Measurements from ENCODE around the gene C11orf21. TPM values are rescaled to one million over a fixed set of nuclear protein-coding genes. Genes with fewer than 3 reads are reported as not detected.

Gene C11orf21
- total RNA-seq, 2 donors from 2014 or later = 0.26 to 0.33 TPM

DNA sequence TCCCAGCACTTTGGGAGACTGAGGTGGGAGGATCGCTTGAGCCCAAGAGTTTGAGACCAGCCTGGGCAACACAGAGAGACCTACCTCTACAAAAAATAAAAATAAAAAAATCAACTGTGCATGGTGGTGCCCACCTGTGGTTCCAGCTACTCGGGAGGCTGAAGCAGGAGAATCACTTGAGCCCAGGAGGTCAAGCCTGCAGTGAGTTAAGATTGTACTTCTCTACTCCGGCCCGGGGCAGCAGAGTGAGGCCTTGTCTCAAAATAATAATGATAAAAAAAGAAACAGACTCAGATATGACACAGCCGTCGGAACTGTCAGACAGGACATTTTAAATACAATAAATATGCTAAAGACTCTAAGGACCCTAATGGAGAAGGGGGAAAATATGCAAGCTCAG, 49.7 kb downstream of the C11orf21 start:
- DNase-seq (no peak), ATAC-seq (no peak)
- Histone ChIP-seq H3K4me3 (no peak overlapping the region), H3K27me3 (no peaks in the 10 kb centered on the region), H3K9me3 (no peaks in the 10 kb centered on the region), H3K36me3 (replicated peaks in 1 of 2; ENCODE audit: insufficient read depth in 1 of 2, low read depth in 2 of 2) (no peaks in the 10 kb centered on the region), H3K27ac (no peak overlapping the region), H3K4me1 (no peaks in the 10 kb centered on the region)
- intact Hi-C loops (cut with DNase I) = no loop called here
- TF ChIP-seq, protein P1, sequence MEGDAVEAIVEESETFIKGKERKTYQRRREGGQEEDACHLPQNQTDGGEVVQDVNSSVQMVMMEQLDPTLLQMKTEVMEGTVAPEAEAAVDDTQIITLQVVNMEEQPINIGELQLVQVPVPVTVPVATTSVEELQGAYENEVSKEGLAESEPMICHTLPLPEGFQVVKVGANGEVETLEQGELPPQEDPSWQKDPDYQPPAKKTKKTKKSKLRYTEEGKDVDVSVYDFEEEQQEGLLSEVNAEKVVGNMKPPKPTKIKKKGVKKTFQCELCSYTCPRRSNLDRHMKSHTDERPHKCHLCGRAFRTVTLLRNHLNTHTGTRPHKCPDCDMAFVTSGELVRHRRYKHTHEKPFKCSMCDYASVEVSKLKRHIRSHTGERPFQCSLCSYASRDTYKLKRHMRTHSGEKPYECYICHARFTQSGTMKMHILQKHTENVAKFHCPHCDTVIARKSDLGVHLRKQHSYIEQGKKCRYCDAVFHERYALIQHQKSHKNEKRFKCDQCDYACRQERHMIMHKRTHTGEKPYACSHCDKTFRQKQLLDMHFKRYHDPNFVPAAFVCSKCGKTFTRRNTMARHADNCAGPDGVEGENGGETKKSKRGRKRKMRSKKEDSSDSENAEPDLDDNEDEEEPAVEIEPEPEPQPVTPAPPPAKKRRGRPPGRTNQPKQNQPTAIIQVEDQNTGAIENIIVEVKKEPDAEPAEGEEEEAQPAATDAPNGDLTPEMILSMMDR (IDR thresholded peaks at IDR 0.05) = no peak
- TF ChIP-seq POLR2A (IDR thresholded peaks at IDR 0.05) = no peak
- WGBS, 2 donors = 89 to 94% methylated on average over 6 of the region's 6 CpGs

DNA sequence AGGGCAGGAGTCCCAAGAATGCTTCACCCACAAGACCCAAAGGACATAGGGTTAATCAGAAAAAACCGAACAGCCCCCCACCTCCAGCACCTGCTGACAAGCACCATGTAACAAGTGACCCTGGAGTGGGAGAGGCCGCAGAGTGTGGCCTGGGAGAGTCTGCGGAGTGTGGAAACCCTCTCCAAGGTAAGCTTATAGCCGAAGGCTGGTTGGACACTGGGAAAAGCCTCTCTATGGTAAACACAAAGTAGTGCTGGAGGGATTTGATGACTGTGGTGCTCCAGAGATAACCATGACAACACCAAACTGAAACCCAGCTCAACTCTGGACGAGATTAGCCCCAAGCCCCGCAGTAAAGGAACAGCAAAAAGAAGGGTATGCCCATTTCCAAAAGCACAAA, 50.6 kb downstream of the C11orf21 start:
- ATAC-seq = no peak
- no peaks in the 10 kb centered on the region for H3K9me3 ChIP-seq
- H3K4me3 ChIP-seq = no peak overlapping the region
- H3K4me1 ChIP-seq = no peaks in the 10 kb centered on the region
- no peak for TF ChIP-seq POLR2A (IDR thresholded peaks at IDR 0.05)
- TF ChIP-seq, protein P1 (IDR thresholded peaks at IDR 0.05) = no peak
- H3K27ac ChIP-seq = no peak overlapping the region
- DNase-seq = no peak
- H3K27me3 ChIP-seq = no peaks in the 10 kb centered on the region
- 95 to 97% methylated on average over 6 of the region's 6 CpGs for WGBS, 2 donors
- H3K36me3 ChIP-seq (replicated peaks in 1 of 2; ENCODE audit: insufficient read depth in 1 of 2, low read depth in 2 of 2) = no peaks in the 10 kb centered on the region
- intact Hi-C loops (cut with DNase I) = no loop called here

DNA sequence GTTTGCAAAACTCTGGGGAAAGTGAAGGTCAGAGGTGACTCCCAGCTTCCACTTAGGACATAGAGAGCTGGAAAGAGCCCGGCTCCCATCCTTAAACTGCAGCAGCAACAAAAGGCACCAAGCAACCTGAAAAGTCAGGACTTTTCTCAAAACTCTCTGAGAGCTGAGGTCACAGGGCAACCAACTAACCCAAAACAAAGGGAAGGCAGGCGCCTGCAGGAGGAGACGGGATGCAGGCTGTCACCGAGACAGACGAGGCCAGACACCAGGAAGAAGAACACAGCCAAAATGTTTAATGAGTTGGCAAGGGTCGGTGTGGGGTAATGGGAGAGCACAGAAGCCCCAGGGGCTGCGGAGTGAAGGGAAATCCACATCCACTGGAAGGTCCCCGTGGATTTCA, 51.2 kb downstream of the C11orf21 start:
- no peak for DNase-seq
- no peaks in the 10 kb centered on the region for H3K4me1 ChIP-seq
- no peak overlapping the region for H3K4me3 ChIP-seq
- no peaks in the 10 kb centered on the region for H3K9me3 ChIP-seq
- intact Hi-C loops (cut with DNase I) = no loop called here
- no peaks in the 10 kb centered on the region for H3K36me3 ChIP-seq (replicated peaks in 1 of 2; ENCODE audit: insufficient read depth in 1 of 2, low read depth in 2 of 2)
- 83 to 89% methylated on average over 8 of the region's 8 CpGs for WGBS, 2 donors
- ATAC-seq = no peak
- no peak overlapping the region for H3K27ac ChIP-seq
- no peaks in the 10 kb centered on the region for H3K27me3 ChIP-seq
- TF ChIP-seq, protein P1 (IDR thresholded peaks at IDR 0.05) = no peak
- TF ChIP-seq POLR2A (IDR thresholded peaks at IDR 0.05) = no peak

DNA sequence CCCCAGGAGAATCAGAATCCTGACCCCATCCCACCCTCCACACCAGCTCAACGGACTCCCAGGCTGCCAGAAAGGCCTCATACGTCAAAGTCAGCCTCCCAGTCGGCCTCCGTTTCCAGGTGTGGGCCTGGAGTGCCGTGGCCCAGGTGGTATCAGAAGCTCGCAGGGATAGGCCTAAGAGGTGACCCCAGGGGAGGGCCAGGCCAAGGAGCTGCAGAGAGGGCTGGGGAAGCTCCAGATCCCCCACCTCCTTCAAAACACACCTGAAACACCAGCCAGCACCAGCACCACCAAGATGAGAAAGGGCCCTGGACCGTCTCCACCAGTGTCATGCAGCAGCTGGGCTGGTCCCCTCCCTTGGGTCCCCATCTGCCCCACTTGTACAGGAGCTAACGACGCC, 51.7 kb downstream of the C11orf21 start:
- Histone ChIP-seq H3K9me3 (no peaks in the 10 kb centered on the region), H3K4me3 (no peak overlapping the region), H3K4me1 (no peaks in the 10 kb centered on the region), H3K27ac (no peak overlapping the region), H3K27me3 (no peaks in the 10 kb centered on the region), H3K36me3 (replicated peaks in 1 of 2; ENCODE audit: insufficient read depth in 1 of 2, low read depth in 2 of 2) (no peaks in the 10 kb centered on the region)
- ATAC-seq (no peak), DNase-seq (no peak)
- 75 to 84% methylated on average over 6 to 9 of the region's 9 CpGs for WGBS, 2 donors
- intact Hi-C loops (cut with DNase I) = no loop called here
- TF ChIP-seq, protein P1 (IDR thresholded peaks at IDR 0.05) = no peak
- no peak for TF ChIP-seq POLR2A (IDR thresholded peaks at IDR 0.05)

DNA sequence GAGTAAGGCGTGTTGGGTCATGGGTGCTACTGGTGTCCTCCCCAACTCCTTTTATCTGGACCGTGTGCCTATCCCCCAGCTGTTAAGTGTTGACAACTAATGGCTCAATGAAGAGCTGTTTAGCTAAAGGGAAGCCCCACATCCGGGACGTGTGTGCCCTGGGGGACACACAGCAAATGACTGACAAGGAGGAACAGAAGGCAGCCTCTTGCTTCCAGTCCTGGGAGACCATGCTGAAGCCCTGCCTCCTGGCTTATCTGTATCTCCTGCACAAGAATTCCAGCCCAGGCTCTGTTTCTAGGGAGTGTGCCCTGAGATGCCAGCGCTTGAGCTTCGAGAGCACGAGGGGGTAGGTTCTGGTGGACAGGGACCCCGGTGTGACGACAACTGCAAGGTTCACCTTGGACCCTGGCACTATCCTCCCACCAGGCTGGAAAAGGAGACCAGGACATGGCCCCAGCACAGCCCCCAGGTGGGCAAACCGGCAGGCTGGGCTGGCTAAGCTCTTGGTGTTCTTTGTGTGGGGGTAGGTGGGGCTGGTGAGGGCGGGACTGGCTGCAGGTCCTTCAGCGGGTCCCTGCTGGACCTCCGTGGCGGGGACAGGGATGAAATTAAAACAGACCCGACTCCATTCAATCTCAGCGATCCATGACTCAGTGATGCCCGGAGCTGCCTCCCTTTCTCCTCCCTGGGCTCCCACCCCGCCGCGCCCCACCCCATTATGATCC, 52.4 kb downstream of the C11orf21 start:
- TF ChIP-seq POLR2A (IDR thresholded peaks at IDR 0.05) = no peak
- TF ChIP-seq, protein P1 (IDR thresholded peaks at IDR 0.05) = no peak
- Histone ChIP-seq H3K36me3 (replicated peaks in 1 of 2; ENCODE audit: insufficient read depth in 1 of 2, low read depth in 2 of 2) (no peaks in the 10 kb centered on the region), H3K27ac (no peak overlapping the region), H3K9me3 (no peaks in the 10 kb centered on the region), H3K4me3 (no peak overlapping the region), H3K4me1 (no peaks in the 10 kb centered on the region), H3K27me3 (no peaks in the 10 kb centered on the region)
- intact Hi-C loops (cut with DNase I) = no loop called here
- ATAC-seq (no peak), DNase-seq (no peak)
- WGBS, 2 donors = 77 to 88% methylated on average over 17 to 20 of the region's 20 CpGs
